ENCODE results near the gene ERMP1. TPM values are rescaled to one million over a fixed set of nuclear protein-coding genes. Genes with fewer than 3 reads are reported as not detected.

The ERMP1 gene
- polyA plus RNA-seq, 1 donor from 2014 or later, result 7.8 TPM

Other genes starting within 250 kb of the ERMP1 start
- 9.9 and 10.8 TPM in 2 replicates for gene RIC1, start 204.0 kb downstream of the ERMP1 start, polyA plus RNA-seq
- not detected in 2 replicates for gene MLANA, start 57.8 kb upstream of the ERMP1 start, polyA plus RNA-seq
- 47.6 and 48.7 TPM in 2 replicates for gene RANBP6, start 182.5 kb upstream of the ERMP1 start, polyA plus RNA-seq